Liver (tissue), 9 donors: ENCODE measurements around the gene ANXA3. TPM values are rescaled to one million over a fixed set of nuclear protein-coding genes. Genes with fewer than 3 reads are reported as not detected.

ENCODE experiments used
- DNase-seq: peaks from one replicate; pipeline ENCODE4 v3.0.0-alpha.2; 2017; ENCODE audit warnings: low spot score
- H3K27ac ChIP-seq, 2 donors: one replicate each; pipeline ENCODE4 v1.7.0; 2013; ENCODE audit warnings: inconsistent platforms in 2 of 2, low read length in 2 of 2, control low read depth in 1 of 2, low read depth in 1 of 2, mild to moderate bottlenecking in 1 of 2
- H3K27me3 ChIP-seq, 4 donors: one replicate each; pipeline versions ENCODE4 v1.6.1 to v1.7.0; 2013; ENCODE audit warnings: low read length in 3 of 4, inconsistent platforms in 1 of 4, mild to moderate bottlenecking in 1 of 4, moderate library complexity in 1 of 4; ENCODE audit not compliant: control insufficient read depth in 4 of 4, insufficient read depth in 4 of 4
- H3K36me3 ChIP-seq, 4 donors: one replicate each; pipeline versions ENCODE4 v1.6.1 to v1.7.0; 2013; ENCODE audit warnings: low read length in 3 of 4, mild to moderate bottlenecking in 3 of 4, low read depth in 1 of 4, moderate library complexity in 1 of 4; ENCODE audit not compliant: control insufficient read depth in 4 of 4, insufficient read depth in 3 of 4
- H3K4me1 ChIP-seq, 4 donors: one replicate each; pipeline versions ENCODE4 v1.6.1 to v1.7.0; 2013; ENCODE audit warnings: low read length in 3 of 4, mild to moderate bottlenecking in 3 of 4, moderate library complexity in 1 of 4; ENCODE audit not compliant: control insufficient read depth in 4 of 4, insufficient read depth in 4 of 4
- H3K4me3 ChIP-seq, 3 donors: one replicate each; pipeline versions ENCODE4 v1.6.1 to v1.7.0; 2013; ENCODE audit warnings: low read length in 3 of 3, control low read depth in 1 of 3, low read depth in 1 of 3, mild to moderate bottlenecking in 1 of 3
- H3K9ac ChIP-seq, 2 donors: one replicate each; pipeline ENCODE4 v1.7.0; 2013; ENCODE audit warnings: low read length in 2 of 2, mild to moderate bottlenecking in 2 of 2, moderate library complexity in 2 of 2, control low read depth in 1 of 2, low read depth in 1 of 2
- H3K9me3 ChIP-seq, 4 donors: one replicate each; pipeline versions ENCODE4 v1.6.1 to v1.7.0; 2013; ENCODE audit warnings: low read length in 3 of 4; ENCODE audit not compliant: control insufficient read depth in 4 of 4
- ATF3 ChIP-seq: IDR thresholded peaks from 2 replicates; pipeline ENCODE4 v1.6.1; 2016; ENCODE audit warnings: antibody characterized with exemption
- EGR1 ChIP-seq, 2 donors: IDR thresholded peaks; 2 replicates each; pipeline ENCODE4 v1.6.1; 2016 to 2018; ENCODE audit warnings: antibody characterized with exemption in 2 of 2, low read depth in 2 of 2
- FOXA1 ChIP-seq: IDR thresholded peaks from 2 replicates; pipeline ENCODE4 v1.6.1; 2016; ENCODE audit warnings: antibody characterized with exemption
- FOXA2 ChIP-seq: IDR thresholded peaks from 2 replicates; pipeline ENCODE4 v1.6.1; 2016; ENCODE audit warnings: antibody characterized with exemption
- GABPA ChIP-seq, 2 donors: IDR thresholded peaks in 1 of 2; conservative IDR thresholded peaks in 1 of 2; 2 replicates each; pipeline ENCODE4 v1.6.1; 2016; ENCODE audit warnings: antibody characterized with exemption in 2 of 2, mild to moderate bottlenecking in 1 of 2, moderate library complexity in 1 of 2
- HNF4A ChIP-seq, 2 donors: conservative IDR thresholded peaks; 2 replicates each; pipeline ENCODE4 v1.6.1; 2016; ENCODE audit warnings: antibody characterized with exemption in 2 of 2, mild to moderate bottlenecking in 2 of 2
- HNF4G ChIP-seq: IDR thresholded peaks from 2 replicates; pipeline ENCODE4 v1.6.1; 2016; ENCODE audit warnings: antibody characterized with exemption
- JUND ChIP-seq, 2 donors: IDR thresholded peaks; 2 replicates each; pipeline ENCODE4 v1.6.1; 2016; ENCODE audit warnings: antibody characterized with exemption in 2 of 2
- NR2F2 ChIP-seq: IDR thresholded peaks from 2 replicates; pipeline ENCODE4 v1.6.1; 2016; ENCODE audit warnings: antibody characterized with exemption
- RAD21 ChIP-seq, 2 donors: IDR thresholded peaks; 2 replicates each; pipeline ENCODE4 v1.6.1; 2016; ENCODE audit warnings: antibody characterized with exemption in 2 of 2, mild to moderate bottlenecking in 2 of 2
- REST ChIP-seq: IDR thresholded peaks from 2 replicates; pipeline ENCODE4 v1.6.1; 2016; ENCODE audit warnings: antibody characterized with exemption, mild to moderate bottlenecking
- RXRA ChIP-seq, 2 donors: IDR thresholded peaks; 2 replicates each; pipeline ENCODE4 v1.6.1; 2017 to 2018; ENCODE audit warnings: antibody characterized with exemption in 2 of 2, mild to moderate bottlenecking in 1 of 2
- SP1 ChIP-seq: IDR thresholded peaks from 2 replicates; pipeline ENCODE4 v1.6.1; 2018; ENCODE audit warnings: antibody characterized with exemption, mild to moderate bottlenecking
- YY1 ChIP-seq: IDR thresholded peaks from 2 replicates; pipeline ENCODE4 v1.6.1; 2016; ENCODE audit warnings: antibody characterized with exemption, mild to moderate bottlenecking
- ZBTB33 ChIP-seq: IDR thresholded peaks from 2 replicates; pipeline ENCODE4 v1.6.1; 2016; ENCODE audit warnings: antibody characterized with exemption
- WGBS: extraction: QIAGEN DNeasy Blood & Tissue Kit; methylation state at CpG from one replicate; pipeline ENCODE4 v1.1.7; 2013; 5-methylcytosine and 5-hydroxymethylcytosine counted together
- polyA plus RNA-seq, 2 donors: library from polyadenylated mRNA; stranded (reverse) in 1 of 2; unstranded in 1 of 2; fragments of 200-250 nt in 1 of 2; fragments of >200 nt in 1 of 2; fragmentation: Nextera tagmentation in 1 of 2; extraction: Ambion mirVana in 1 of 2; gene quantifications; one replicate each; pipeline versions ENCODE4 v1.2.1 to v1.2.3, GENCODE V29; 2013 to 2015
- total RNA-seq, 2 donors: library from RNA; depleted of rRNA; stranded (reverse); fragments of >200 nt; gene quantifications; one replicate each; pipeline ENCODE4 v1.2.3, GENCODE V29; 2014
- TF ChIP-seq, protein P1 (sequence below): fragments of 150-350 bp; IDR thresholded peaks from 2 replicates; pipeline ENCODE4 v1.5.1; 2017; ENCODE audit warnings: improper control_type of control experiment, low read depth, low read length; ENCODE audit not compliant: missing input control
- donor health status: healthy.
- donor health status: healthy.
- donor health status: healthy.
- donor health status: healthy.
- donor health status: healthy.

Gene ANXA3
- total and polyA plus RNA-seq, 4 donors: 1.7 to 16.4 (median 3.4) TPM

GRCh38 chr4:78527103-78527502 is 24.5 kb upstream of the ANXA3 start (continued):
- TF ChIP-seq HNF4A (conservative IDR thresholded peaks at IDR 0.05) (no peak), SP1 (no peak), YY1 (no peak)

GRCh38 chr4:78527555-78527954 is 24.0 kb upstream of the ANXA3 start:
- Histone ChIP-seq H3K4me3 (no peak overlapping the region), H3K27me3 (no peaks in the 10 kb centered on the region), H3K9me3 (no peaks in the 10 kb centered on the region), H3K9ac (no peak overlapping the region), H3K27ac (no peak overlapping the region), H3K36me3 (no peaks in the 10 kb centered on the region), H3K4me1 (no peaks in the 10 kb centered on the region)
- TF ChIP-seq REST: no peak
- TF ChIP-seq HNF4G: no peak
- no peak for TF ChIP-seq ZBTB33
- TF ChIP-seq FOXA2: no peak
- TF ChIP-seq SP1: no peak
- no peak for TF ChIP-seq FOXA1
- TF ChIP-seq HNF4A (conservative IDR thresholded peaks at IDR 0.05): no peak
- TF ChIP-seq YY1: no peak
- TF ChIP-seq RXRA (IDR thresholded peaks at IDR 0.05): no peak
- TF ChIP-seq NR2F2: no peak
- TF ChIP-seq, protein P1, sequence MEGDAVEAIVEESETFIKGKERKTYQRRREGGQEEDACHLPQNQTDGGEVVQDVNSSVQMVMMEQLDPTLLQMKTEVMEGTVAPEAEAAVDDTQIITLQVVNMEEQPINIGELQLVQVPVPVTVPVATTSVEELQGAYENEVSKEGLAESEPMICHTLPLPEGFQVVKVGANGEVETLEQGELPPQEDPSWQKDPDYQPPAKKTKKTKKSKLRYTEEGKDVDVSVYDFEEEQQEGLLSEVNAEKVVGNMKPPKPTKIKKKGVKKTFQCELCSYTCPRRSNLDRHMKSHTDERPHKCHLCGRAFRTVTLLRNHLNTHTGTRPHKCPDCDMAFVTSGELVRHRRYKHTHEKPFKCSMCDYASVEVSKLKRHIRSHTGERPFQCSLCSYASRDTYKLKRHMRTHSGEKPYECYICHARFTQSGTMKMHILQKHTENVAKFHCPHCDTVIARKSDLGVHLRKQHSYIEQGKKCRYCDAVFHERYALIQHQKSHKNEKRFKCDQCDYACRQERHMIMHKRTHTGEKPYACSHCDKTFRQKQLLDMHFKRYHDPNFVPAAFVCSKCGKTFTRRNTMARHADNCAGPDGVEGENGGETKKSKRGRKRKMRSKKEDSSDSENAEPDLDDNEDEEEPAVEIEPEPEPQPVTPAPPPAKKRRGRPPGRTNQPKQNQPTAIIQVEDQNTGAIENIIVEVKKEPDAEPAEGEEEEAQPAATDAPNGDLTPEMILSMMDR: no peak
- no peak for TF ChIP-seq RAD21 (IDR thresholded peaks at IDR 0.05)
- TF ChIP-seq GABPA (IDR thresholded peaks at IDR 0.05 in 1 of 2, conservative IDR thresholded peaks at IDR 0.05 in 1 of 2): no peak
- no peak for TF ChIP-seq EGR1 (IDR thresholded peaks at IDR 0.05; ENCODE audit: low read depth in 2 of 2)
- no peak for TF ChIP-seq JUND (IDR thresholded peaks at IDR 0.05)
- no peak for TF ChIP-seq ATF3
- no peak for DNase-seq
- WGBS: 88% methylated on average over 4 of the region's 4 CpGs
